Stimulated activated naive CD8-positive, alpha-beta T cell treated with anti-CD3 and anti-CD28 coated beads, Interleukin-15, Interleukin-2, amounts not matched to agents 100 U/mL and 50 U/mL, for 24 hours (primary cell): ENCODE data around the gene BICRA.
"Not testable (repeated sequence)": the region's sequence is repeated elsewhere in the genome, so short reads cannot be mapped to it uniquely, and the experiment has no call there.

Experiments used
- ATAC-seq: fragments of 150-1000 bp; cut with Tn5 transposase; one replicate; pipeline ENCODE4 v1.10.0; 2021
- DNase-seq: peaks from one replicate; pipeline ENCODE4 v3.0.0; 2021

BICRA gene

DNA sequence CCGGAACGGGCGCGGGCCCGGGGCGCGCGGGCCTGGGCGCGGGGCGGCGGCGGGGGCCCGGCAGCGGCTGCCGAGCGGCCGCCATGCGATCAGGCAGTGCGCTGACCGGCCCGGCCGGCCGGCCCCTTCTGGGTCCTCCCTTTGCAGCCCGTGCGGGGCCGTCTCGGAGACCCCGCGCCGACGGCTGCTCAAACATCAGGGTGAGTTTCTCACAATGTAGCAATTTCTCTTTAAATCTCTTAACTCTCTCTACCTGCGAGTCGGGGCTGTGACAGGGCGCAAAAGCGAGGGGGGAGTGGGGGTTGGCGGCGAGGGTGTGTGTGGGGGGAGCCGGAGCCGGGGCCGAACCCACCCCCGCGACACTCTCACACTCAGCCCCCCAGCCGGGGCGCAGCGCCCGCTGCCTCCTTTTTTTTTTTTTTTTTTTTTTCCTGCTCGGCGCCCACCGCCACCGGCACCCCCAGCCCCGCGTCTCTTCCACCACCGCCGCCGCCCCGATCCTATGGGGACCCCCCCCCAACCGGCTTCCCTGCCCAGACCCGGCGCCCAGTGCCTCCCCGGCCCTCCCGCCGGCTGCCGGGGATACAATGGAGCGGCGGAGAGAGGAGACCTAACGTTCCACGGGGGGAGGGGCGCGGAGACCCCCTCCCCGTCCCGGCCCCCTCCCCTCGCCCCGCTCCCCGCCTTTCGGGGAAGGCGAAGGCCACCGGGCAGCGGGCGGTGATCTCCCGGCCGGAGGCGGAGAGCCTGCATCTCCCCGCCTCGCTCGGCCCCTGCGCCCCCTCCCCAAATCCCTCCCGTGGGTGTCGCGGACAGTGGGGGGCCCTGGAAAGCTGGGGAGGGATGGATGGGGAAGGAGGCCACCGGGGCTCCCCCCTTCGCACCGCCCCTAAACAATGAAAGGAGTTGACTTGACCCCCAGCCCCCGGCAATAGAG is at the start of gene BICRA:
Gene BICRA, plus strand, starts transcription at position 166 of the 937 bp plus-strand sequence. CDS start 64,441 bp downstream, outside the sequence.
- DNase-seq (peak; percentile 87), ATAC-seq (peak; percentile 68)

- ATAC-seq (no peak), DNase-seq (no peak)
Observed at GRCh38 chr19:47560999-47561398, 47.9 kb upstream of the BICRA start.

GRCh38 chr19:47561440-47562057 is 47.4 kb upstream of the BICRA start:
- DNase-seq (no peak), ATAC-seq (no peak)

DNA sequence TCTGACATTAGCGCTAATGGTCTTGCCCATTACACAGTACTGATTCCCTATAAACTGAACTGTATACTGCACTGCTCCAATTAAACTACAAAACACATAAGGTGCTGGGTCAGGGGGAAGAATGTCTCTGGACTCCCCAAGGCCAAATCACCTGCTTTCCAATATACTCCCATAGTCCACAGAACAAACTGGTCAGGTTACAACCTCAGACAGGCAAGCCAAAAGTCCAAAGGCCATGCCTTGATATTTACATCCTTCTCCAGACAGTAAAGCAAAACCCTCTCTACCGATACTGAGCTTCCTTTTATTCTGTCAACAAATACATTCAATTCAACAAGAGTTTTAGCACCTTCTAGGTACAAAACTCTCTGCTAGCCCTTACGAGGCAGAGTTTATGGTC is 44.9 kb upstream of the BICRA start:
- ATAC-seq (no peak), DNase-seq (no peak)

GRCh38 chr19:47569331-47569730 is 39.6 kb upstream of the BICRA start:
- DNase-seq (no peak), ATAC-seq (no peak)

- DNase-seq (no peak), ATAC-seq (no peak)
Observed at GRCh38 chr19:47572635-47573034, 36.3 kb upstream of the BICRA start.

GRCh38 chr19:47573071-47574026 is 35.6 kb upstream of the BICRA start, which contains the start of gene ZNF541:
Gene ZNF541 (minus strand): TSS chr19:47573148. CDS start chr19:47555856, 17,292 bp downstream.
- DNase-seq (peak; percentile 76), ATAC-seq (peak; percentile 77)

GRCh38 chr19:47580397-47580796 is 28.5 kb upstream of the BICRA start:
- ATAC-seq (no peak), DNase-seq (no peak)

- DNase-seq, result no peak
- ATAC-seq, result no peak
Observed at GRCh38 chr19:47581605-47582319, 27.2 kb upstream of the BICRA start.

DNA sequence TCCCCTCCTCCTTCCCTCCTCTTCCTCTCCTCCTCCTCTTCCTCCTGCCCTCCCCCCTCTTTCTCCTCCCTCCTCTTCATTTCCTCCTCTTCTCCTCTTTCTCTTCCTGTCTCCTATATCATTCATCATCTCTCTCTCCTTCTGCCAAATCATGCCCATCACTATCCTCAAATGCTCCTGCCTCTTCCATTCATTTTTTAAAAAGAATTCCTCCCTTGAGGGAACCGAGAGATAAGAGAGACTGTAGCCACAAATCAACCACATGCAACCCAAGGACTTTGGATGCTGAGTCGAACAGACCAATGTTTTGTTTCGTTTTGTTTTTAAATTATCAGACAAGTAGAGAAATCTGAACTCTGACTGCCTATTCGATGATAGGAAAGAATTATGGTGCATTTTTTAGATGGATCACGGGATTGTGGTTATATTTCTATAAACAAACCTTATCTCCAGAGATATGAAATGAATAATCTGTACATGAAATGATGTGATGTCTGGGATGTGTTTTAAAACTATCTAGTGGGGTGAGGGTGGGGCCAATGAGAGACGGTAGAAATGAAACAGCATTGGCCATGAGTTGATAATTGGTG is 26.5 kb upstream of the BICRA start:
- DNase-seq, result no peak
- ATAC-seq, result no peak

DNA sequence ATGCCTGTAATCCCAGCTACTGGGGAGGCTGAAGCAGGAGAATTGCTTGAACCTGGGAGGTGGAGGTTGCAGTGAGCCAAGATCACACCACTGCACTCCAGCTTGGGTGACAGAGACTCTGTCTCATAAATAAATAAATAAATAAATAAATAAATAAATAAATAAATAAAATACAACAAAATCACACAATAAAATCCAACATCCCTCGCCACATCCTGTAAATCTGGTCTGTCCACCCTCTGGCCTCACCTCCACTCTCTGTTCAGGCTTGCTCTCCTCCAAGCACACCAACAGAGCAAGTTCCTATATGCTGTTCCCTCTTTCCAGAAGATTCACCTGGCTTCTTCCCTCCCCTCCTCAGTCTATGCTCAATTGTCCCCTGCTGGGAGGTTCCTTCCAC is 25.8 kb upstream of the BICRA start:
- not testable (repeated sequence) for ATAC-seq, DNase-seq

DNA sequence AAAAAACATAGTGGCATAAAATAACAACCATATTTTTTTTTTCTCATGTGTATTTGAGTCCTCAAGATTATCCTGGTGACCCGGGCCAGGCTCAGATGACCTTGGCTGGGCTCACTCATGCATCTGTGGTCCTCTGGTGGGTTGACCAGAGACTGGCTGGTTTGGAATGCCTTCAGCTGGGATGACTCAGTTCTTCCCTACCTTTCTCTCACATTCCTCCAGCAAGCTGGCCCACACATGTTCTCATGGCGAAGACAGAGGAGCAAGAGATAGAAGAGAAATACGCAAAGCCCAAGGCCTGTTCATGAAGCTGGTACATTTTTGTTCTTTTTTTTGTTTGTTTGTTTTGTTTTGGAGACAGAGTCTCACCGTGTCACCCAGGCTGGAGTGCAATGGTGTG is 21.6 kb upstream of the BICRA start:
- DNase-seq (no peak), ATAC-seq (no peak)

DNA sequence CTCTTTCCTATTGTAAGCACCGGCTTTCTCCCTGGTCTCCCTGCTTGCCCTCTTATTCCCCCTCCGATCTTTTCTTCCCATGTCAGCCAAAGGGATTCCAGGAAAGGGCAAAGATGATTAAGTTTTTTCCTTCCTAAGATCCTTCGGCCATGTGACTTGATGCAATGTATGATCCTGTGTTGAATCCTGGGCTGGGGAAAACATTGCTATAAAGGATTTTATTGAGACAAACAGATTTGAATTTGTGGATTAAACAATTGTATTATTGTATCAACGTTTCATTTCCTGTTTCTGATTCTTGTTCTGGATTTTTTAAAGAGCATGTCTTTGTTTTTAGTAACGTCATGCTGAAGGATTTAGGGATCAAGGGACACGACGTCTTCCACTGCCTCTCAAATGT is 19.1 kb upstream of the BICRA start:
- DNase-seq (no peak), ATAC-seq (no peak)

GRCh38 chr19:47593860-47594259 is 15.1 kb upstream of the BICRA start:
- DNase-seq (no peak), ATAC-seq (no peak)

GRCh38 chr19:47595944-47596343 is 13.0 kb upstream of the BICRA start:
- no peak for DNase-seq
- ATAC-seq, result no peak

DNA sequence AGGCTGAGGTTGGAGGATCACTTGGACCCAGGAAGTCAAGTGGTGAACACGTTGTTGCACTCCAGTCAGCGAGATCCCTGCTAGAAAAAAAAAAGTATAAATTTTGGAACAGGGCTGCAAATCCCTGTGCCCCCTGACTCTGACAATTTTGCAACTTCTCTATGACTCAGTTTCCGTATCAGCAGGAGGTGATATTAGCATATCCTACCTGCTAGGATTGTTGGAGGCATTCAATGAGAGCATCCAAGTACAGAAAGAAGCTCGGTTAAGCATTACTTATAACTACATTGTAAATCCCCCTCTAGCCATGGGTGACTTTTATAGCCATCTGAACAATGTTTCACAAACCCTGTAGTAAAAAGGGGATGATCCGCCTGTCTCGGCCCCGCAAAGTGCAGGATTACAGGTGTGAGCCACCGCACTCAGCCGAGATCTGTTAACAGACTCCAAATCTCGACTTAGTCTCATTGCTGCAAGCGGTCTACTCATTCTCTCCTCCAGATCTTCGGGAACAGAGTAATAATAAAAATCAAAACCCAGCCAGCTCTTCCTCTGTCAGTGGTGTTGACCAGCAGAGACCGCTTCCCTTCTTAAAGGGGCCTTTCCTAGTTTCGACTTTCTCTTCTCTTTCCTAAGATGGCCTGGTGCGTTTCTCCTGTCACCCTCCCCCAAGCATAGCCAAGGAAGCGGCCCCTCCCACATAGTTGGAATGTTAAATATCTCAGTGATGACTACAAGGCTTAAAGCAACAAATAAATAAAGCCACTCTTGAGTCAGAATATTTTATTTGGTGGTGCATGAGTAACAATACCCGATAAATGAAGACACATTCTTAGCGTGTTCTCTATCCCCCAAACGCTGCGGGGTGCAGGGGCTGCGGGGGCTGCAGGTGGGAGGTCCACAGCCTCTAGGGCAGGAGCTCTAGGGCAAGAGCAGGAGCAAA is 10.3 kb upstream of the BICRA start:
- ATAC-seq (no peak), DNase-seq (no peak)

- ATAC-seq, DNase-seq: not testable (repeated sequence)
Observed at GRCh38 chr19:47599671-47600245, 9.2 kb upstream of the BICRA start.

DNA sequence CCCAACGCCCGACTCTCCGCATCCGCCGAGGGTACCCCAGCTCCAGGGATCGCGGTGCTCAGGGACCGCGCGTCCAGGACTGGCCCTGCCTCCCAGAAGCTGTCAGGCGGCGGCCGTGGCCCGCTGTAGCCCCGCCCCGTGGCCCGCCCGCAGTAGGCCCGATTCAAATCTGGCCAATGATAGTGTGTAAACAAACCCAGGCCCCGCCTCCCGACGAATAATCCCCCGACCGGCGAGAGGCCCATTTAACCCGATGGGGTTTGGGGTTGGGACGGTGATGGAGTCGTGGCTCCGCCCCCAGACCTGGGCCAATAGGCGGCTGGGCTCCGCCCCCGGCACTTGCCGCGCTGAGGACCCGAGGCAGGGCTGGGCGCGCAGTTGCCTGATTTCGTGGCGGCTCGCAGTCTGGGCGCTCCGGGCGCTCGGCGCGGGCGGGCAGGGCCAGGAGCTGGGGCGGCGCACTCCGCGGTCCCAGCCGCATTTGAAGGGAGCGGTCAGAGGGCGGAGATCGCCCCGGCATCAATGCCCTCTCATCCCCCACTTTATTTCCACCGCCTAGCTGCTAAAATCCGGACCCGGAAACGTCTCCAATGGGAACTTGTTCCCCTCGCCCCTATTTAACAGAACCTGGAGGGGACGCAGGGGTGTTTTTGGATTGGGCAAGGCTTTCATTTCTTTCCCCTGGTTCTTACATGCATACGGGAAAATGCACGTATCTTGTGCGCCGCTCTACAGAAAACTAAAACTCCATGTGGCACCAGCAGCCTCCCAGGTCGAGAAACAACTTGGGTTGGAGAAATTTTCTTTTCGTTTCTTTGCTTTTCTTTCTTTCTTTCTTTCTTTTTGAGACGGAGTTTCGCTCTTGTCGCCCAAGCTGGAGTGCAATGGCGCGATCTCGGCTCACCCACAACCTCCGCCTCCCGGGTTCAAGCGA is 8.4 kb upstream of the BICRA start:
- ATAC-seq, result peak; percentile 98
- DNase-seq, result peak; percentile 99
